ENCODE measurements around the gene ANKFY1. TPM values are rescaled to one million over a fixed set of nuclear protein-coding genes. Genes with fewer than 3 reads are reported as not detected.

The ANKFY1 gene
- total RNA-seq, 1 experiment from 2014 or later = 46.8 TPM

DNA sequence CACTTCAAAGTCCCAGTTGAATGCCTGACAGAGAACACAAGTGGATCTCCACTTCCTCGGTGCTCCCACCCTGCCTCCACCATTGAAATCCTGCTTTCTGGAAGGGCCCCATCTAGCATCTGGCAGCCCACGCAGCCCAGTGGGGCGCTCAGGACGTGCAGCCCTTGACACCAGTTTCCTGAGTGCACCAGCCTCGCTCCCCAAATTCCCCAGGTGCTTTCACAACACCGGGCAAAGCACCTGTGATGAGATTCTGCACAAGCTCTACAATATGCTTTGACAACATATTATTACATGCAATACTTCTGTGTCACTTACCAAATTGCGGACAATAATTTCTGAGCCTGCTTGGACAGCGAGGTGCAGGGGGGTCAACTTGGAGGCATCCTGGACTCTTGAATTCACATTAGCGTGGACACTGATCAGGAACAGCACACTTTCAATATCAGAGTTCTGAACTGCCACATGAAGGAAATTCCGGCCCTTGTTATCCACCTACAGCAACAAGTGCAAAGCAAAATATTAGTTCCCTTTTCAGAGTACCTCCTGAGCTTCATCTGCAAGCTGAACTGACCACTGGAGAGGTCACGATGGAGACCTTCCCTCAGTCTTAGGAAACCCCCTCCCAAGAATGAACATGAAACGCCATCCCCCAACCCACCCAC is 86.8 kb downstream of the ANKFY1 start (continued):
- TF ChIP-seq PRRX2 (CRISPR knock-in tag; IDR thresholded peaks at IDR 0.05) = no peak

DNA sequence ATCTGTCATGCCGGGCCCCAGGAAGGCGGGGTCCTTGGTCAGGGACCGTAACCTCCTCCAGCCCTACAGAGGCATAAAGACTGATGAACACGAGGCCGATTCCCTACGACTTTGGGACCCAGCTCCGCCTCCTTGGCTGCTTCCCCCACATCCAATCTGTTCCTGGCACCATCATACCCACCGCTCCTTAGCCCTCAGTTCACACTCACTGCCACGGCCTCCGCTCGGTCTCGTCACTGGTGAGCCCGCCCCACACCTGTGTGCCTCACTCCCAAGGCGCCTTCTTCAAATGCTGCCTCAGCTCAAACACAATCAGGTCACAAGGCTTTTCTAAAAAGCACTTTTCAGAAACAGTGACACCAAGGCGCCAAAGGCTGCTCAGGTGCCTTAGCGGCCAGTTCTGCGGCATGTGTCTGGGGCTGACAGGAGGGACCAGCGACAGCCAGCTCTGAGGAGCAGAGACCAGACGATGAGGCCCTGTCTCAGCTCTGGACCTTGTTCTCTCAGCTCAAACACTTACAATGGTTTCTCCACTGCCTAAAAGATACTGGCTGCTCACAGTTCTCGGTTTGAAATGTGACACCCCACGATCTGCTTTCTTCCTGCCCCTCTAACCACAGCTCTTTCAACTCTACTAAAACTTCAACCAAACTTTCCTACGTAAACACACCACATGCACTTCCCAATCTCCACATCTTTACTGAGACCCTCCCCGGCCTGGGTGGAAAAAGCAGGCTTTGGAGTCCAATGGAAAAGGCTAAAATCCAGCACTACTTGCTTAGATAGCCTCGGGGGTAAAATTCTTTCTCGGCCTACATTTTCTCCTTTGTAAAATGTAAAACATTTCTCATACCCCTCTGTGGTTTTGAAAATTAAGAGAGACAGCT is 87.6 kb downstream of the ANKFY1 start:
- ATAC-seq (no peak; the same call in 1 of the 2 replicates), DNase-seq (ENCODE audit: low spot score) (no peak)
- Mint-ChIP-seq H3K4me3 (no peak overlapping the region), H3K4me1 (no peaks in the 10 kb centered on the region), H3K9me3 (no peaks in the 10 kb centered on the region), H3K27me3 (ENCODE audit: low read depth) (no peaks in the 10 kb centered on the region), H3K36me3 (peaks cover 72% of the 10 kb centered on the region), H3K27ac (no peak overlapping the region)
- ChIA-PET POLR2A (no interaction called here), CTCF (no interaction called here)
- TF ChIP-seq JAZF1 (CRISPR knock-in tag; IDR thresholded peaks at IDR 0.05) = no peak

GRCh38 chr17:4174556-4174955 is 89.2 kb downstream of the ANKFY1 start:
- DNase-seq (ENCODE audit: low spot score) (no peak), ATAC-seq (no peak)
- no peaks in the 10 kb centered on the region for H3K4me1 Mint-ChIP-seq
- POLR2A ChIA-PET = no interaction called here
- H3K36me3 Mint-ChIP-seq = peaks cover 78% of the 10 kb centered on the region
- H3K4me3 Mint-ChIP-seq = no peak overlapping the region
- H3K27ac Mint-ChIP-seq = no peak overlapping the region
- CTCF ChIA-PET = interaction anchor here (1.2 kb wide), 1 partner anchor 18 kb away, joined by 3 read pairs; no protein-coding TSS in a partner anchor
- H3K9me3 Mint-ChIP-seq = no peaks in the 10 kb centered on the region
- TF ChIP-seq, protein P1, sequence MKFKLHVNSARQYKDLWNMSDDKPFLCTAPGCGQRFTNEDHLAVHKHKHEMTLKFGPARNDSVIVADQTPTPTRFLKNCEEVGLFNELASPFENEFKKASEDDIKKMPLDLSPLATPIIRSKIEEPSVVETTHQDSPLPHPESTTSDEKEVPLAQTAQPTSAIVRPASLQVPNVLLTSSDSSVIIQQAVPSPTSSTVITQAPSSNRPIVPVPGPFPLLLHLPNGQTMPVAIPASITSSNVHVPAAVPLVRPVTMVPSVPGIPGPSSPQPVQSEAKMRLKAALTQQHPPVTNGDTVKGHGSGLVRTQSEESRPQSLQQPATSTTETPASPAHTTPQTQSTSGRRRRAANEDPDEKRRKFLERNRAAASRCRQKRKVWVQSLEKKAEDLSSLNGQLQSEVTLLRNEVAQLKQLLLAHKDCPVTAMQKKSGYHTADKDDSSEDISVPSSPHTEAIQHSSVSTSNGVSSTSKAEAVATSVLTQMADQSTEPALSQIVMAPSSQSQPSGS (CRISPR knock-in tag; IDR thresholded peaks at IDR 0.05; ENCODE audit: borderline replicate concordance, low read depth) = no peak
- TF ChIP-seq, protein P2, sequence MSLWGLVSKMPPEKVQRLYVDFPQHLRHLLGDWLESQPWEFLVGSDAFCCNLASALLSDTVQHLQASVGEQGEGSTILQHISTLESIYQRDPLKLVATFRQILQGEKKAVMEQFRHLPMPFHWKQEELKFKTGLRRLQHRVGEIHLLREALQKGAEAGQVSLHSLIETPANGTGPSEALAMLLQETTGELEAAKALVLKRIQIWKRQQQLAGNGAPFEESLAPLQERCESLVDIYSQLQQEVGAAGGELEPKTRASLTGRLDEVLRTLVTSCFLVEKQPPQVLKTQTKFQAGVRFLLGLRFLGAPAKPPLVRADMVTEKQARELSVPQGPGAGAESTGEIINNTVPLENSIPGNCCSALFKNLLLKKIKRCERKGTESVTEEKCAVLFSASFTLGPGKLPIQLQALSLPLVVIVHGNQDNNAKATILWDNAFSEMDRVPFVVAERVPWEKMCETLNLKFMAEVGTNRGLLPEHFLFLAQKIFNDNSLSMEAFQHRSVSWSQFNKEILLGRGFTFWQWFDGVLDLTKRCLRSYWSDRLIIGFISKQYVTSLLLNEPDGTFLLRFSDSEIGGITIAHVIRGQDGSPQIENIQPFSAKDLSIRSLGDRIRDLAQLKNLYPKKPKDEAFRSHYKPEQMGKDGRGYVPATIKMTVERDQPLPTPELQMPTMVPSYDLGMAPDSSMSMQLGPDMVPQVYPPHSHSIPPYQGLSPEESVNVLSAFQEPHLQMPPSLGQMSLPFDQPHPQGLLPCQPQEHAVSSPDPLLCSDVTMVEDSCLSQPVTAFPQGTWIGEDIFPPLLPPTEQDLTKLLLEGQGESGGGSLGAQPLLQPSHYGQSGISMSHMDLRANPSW (CRISPR knock-in tag; conservative IDR thresholded peaks at IDR 0.05; ENCODE audit: low read depth) = no peak
- TF ChIP-seq IRF1 (CRISPR knock-in tag; IDR thresholded peaks at IDR 0.05) = no peak
- TF ChIP-seq FOXP1 (CRISPR knock-in tag; IDR thresholded peaks at IDR 0.05; ENCODE audit: borderline replicate concordance) = no peak
- TF ChIP-seq GTF2I (CRISPR knock-in tag; conservative IDR thresholded peaks at IDR 0.05) = no peak
- H3K27me3 Mint-ChIP-seq (ENCODE audit: low read depth) = no peaks in the 10 kb centered on the region

DNA sequence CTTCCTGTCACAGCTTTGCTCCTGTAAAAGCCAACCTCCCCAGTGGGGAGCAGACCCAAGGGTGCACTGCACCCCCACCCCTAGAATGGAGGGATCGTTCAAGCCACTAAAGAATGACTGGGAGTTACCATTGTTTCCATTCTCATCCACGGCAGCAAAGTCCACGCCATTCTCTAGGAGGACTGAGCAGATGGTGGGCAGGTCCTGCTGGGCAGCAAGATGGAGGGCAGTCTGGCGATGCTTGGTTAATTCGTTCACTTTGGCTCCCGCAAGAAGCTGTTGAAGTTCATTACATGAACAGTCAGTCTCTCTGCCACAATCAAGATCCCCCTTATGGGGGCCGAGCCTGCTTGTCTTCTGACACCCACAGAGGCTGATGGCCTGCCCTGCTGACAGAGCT is 90.0 kb downstream of the ANKFY1 start:
- H3K27me3 Mint-ChIP-seq (ENCODE audit: low read depth) = no peaks in the 10 kb centered on the region
- no peaks in the 10 kb centered on the region for H3K4me1 Mint-ChIP-seq
- no peak overlapping the region for H3K27ac Mint-ChIP-seq
- ChIA-PET CTCF (interaction anchor here (1.4 kb wide), 1 partner anchor 26 kb away, joined by 4 read pairs; no protein-coding TSS in a partner anchor), POLR2A (no interaction called here)
- DNase-seq (ENCODE audit: low spot score) = no peak
- no peak overlapping the region for H3K4me3 Mint-ChIP-seq
- no peak for ATAC-seq
- peaks cover 78% of the 10 kb centered on the region for H3K36me3 Mint-ChIP-seq
- H3K9me3 Mint-ChIP-seq = no peaks in the 10 kb centered on the region
- no peak for TF ChIP-seq ZNF317 (CRISPR knock-in tag; IDR thresholded peaks at IDR 0.05; ENCODE audit: borderline replicate concordance, low read depth)
- TF ChIP-seq GRHL2 (CRISPR knock-in tag; IDR thresholded peaks at IDR 0.05; ENCODE audit: insufficient replicate concordance, severe bottlenecking) = no peak
- TF ChIP-seq, protein P1 (CRISPR knock-in tag; IDR thresholded peaks at IDR 0.05; ENCODE audit: borderline replicate concordance, low read depth) = no peak
- TF ChIP-seq MXD4 (CRISPR knock-in tag; IDR thresholded peaks at IDR 0.05; ENCODE audit: borderline replicate concordance) = no peak
- TF ChIP-seq NFE2L1 (CRISPR knock-in tag; IDR thresholded peaks at IDR 0.05) = no peak
- TF ChIP-seq, protein P3, sequence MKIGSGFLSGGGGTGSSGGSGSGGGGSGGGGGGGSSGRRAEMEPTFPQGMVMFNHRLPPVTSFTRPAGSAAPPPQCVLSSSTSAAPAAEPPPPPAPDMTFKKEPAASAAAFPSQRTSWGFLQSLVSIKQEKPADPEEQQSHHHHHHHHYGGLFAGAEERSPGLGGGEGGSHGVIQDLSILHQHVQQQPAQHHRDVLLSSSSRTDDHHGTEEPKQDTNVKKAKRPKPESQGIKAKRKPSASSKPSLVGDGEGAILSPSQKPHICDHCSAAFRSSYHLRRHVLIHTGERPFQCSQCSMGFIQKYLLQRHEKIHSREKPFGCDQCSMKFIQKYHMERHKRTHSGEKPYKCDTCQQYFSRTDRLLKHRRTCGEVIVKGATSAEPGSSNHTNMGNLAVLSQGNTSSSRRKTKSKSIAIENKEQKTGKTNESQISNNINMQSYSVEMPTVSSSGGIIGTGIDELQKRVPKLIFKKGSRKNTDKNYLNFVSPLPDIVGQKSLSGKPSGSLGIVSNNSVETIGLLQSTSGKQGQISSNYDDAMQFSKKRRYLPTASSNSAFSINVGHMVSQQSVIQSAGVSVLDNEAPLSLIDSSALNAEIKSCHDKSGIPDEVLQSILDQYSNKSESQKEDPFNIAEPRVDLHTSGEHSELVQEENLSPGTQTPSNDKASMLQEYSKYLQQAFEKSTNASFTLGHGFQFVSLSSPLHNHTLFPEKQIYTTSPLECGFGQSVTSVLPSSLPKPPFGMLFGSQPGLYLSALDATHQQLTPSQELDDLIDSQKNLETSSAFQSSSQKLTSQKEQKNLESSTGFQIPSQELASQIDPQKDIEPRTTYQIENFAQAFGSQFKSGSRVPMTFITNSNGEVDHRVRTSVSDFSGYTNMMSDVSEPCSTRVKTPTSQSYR (CRISPR knock-in tag; IDR thresholded peaks at IDR 0.05) = no peak
- no peak for TF ChIP-seq ZMAT4 (CRISPR knock-in tag; IDR thresholded peaks at IDR 0.05)
- TF ChIP-seq SP1 (CRISPR knock-in tag; conservative IDR thresholded peaks at IDR 0.05) = no peak
- TF ChIP-seq IRF1 (CRISPR knock-in tag; IDR thresholded peaks at IDR 0.05) = no peak
- no peak for TF ChIP-seq ZNF423 (CRISPR knock-in tag; IDR thresholded peaks at IDR 0.05)
- no peak for TF ChIP-seq IRF2 (CRISPR knock-in tag; IDR thresholded peaks at IDR 0.05; ENCODE audit: borderline replicate concordance, low read depth)
